Measurements from ENCODE around the gene KLF6.

The KLF6 gene

DNA sequence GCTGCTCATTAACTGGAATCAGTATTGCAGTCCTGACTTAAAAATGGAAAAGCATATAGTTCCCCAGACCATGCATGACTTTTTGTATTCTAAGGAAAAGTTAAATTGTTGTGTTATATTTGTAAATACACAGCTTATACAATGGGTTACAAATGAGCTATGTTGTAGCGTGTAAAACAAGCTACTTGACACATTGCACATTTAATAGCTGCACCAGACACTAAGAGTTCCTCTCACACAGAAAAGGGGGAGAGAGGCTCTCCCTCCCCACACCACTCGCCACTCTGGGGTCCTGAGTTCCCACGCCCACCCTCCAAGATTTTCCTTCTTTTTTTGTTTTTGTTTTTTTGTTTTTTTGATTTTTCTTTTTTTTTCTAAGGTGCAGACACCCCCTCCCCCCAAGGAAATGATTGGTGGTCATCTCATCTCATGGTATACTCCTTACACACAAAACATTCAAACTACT lies 6.3 kb downstream of the KLF6 start:
- TF ChIP-seq EZH2phosphoT487 (conservative IDR thresholded peaks at IDR 0.05; ENCODE audit: low read length): no peak
- TF ChIP-seq, protein P1, sequence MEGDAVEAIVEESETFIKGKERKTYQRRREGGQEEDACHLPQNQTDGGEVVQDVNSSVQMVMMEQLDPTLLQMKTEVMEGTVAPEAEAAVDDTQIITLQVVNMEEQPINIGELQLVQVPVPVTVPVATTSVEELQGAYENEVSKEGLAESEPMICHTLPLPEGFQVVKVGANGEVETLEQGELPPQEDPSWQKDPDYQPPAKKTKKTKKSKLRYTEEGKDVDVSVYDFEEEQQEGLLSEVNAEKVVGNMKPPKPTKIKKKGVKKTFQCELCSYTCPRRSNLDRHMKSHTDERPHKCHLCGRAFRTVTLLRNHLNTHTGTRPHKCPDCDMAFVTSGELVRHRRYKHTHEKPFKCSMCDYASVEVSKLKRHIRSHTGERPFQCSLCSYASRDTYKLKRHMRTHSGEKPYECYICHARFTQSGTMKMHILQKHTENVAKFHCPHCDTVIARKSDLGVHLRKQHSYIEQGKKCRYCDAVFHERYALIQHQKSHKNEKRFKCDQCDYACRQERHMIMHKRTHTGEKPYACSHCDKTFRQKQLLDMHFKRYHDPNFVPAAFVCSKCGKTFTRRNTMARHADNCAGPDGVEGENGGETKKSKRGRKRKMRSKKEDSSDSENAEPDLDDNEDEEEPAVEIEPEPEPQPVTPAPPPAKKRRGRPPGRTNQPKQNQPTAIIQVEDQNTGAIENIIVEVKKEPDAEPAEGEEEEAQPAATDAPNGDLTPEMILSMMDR (IDR thresholded peaks at IDR 0.05; ENCODE audit: insufficient read depth, low read length, poor library complexity, severe bottlenecking): no peak
- Histone ChIP-seq H3K79me2 (ENCODE audit: insufficient read depth, low read length) (peaks cover 18% of the 10 kb centered on the region), H3K4me2 (ENCODE audit: low read depth, low read length, poor library complexity, severe bottlenecking) (no peak overlapping the region), H3K27me3 (ENCODE audit: low read length) (no peaks in the 10 kb centered on the region), H3K9me3 (ENCODE audit: insufficient read depth, low read length) (no peaks in the 10 kb centered on the region), H3K4me3 (ENCODE audit: insufficient read depth, low read length, poor library complexity, severe bottlenecking) (no peak overlapping the region), H3K27ac (ENCODE audit: low read depth, low read length) (no peak overlapping the region), H3K9me2 (replicated peaks; ENCODE audit: insufficient read depth, low read length) (no peaks in the 10 kb centered on the region), H3K36me3 (ENCODE audit: low read length) (peaks cover 13% of the 10 kb centered on the region; the same call in 1 of the 2 replicates), H3K9ac (ENCODE audit: low read length) (no peak overlapping the region), H2AFZ (ENCODE audit: low read depth, low read length, severe bottlenecking) (no peak overlapping the region), H4K20me1 (ENCODE audit: low read depth, low read length) (0 out of 2 replicates have a peak, but pooled peaks cover 6% of the 10 kb centered on the region), H3F3A (ENCODE audit: insufficient read depth) (peaks cover 10% of the 10 kb centered on the region; the same call in 1 of the 2 replicates)

DNA sequence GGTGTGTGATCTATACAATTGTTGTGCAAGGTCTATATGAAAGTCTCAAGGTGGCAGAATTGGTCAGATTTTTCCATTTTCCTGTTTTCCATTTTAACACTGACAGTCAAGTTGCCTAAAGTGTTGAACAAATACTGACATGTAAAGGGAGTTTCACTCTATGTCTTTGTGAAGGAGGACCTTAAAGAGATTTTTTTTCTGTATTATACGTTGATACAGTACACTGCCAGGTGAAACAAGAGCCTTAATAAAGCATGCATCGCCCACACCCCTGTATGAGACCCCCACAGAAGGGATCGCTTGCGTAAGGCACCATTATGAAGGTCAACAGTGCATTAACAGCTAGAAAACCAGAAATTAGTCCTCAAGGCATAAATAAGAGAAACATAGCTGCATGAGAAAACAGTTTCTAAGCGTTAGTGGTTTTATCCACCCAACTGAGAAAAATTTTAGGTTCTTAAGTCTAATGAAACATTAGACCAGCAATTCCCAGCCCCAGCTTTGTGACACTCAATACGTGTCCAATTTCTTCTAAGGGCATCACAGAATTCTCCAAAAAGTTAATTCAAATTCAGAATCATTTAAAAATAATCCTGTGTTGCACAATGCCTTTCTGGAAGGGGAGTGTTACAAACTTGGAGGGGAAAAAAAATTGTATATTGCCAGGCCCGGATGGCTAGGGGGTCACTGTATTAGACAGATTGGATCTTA lies 6.9 kb downstream of the KLF6 start:
- Histone ChIP-seq H3K9ac (ENCODE audit: low read length) (no peak overlapping the region), H4K20me1 (ENCODE audit: low read depth, low read length) (0 out of 2 replicates have a peak, but pooled peaks cover 6% of the 10 kb centered on the region), H3K9me2 (replicated peaks; ENCODE audit: insufficient read depth, low read length) (no peaks in the 10 kb centered on the region), H3F3A (ENCODE audit: insufficient read depth) (peaks cover 10% of the 10 kb centered on the region; the same call in 1 of the 2 replicates), H3K27ac (ENCODE audit: low read depth, low read length) (no peak overlapping the region), H3K79me2 (ENCODE audit: insufficient read depth, low read length) (peaks cover 12% of the 10 kb centered on the region), H3K27me3 (ENCODE audit: low read length) (no peaks in the 10 kb centered on the region), H3K9me3 (ENCODE audit: insufficient read depth, low read length) (no peaks in the 10 kb centered on the region), H3K36me3 (ENCODE audit: low read length) (peaks cover 13% of the 10 kb centered on the region; the same call in 1 of the 2 replicates), H2AFZ (ENCODE audit: low read depth, low read length, severe bottlenecking) (no peak overlapping the region), H3K4me3 (ENCODE audit: insufficient read depth, low read length, poor library complexity, severe bottlenecking) (no peak overlapping the region), H3K4me2 (ENCODE audit: low read depth, low read length, poor library complexity, severe bottlenecking) (no peak overlapping the region)
- TF ChIP-seq, protein P1 (IDR thresholded peaks at IDR 0.05; ENCODE audit: insufficient read depth, low read length, poor library complexity, severe bottlenecking): no peak
- no peak for TF ChIP-seq EZH2phosphoT487 (conservative IDR thresholded peaks at IDR 0.05; ENCODE audit: low read length)

DNA sequence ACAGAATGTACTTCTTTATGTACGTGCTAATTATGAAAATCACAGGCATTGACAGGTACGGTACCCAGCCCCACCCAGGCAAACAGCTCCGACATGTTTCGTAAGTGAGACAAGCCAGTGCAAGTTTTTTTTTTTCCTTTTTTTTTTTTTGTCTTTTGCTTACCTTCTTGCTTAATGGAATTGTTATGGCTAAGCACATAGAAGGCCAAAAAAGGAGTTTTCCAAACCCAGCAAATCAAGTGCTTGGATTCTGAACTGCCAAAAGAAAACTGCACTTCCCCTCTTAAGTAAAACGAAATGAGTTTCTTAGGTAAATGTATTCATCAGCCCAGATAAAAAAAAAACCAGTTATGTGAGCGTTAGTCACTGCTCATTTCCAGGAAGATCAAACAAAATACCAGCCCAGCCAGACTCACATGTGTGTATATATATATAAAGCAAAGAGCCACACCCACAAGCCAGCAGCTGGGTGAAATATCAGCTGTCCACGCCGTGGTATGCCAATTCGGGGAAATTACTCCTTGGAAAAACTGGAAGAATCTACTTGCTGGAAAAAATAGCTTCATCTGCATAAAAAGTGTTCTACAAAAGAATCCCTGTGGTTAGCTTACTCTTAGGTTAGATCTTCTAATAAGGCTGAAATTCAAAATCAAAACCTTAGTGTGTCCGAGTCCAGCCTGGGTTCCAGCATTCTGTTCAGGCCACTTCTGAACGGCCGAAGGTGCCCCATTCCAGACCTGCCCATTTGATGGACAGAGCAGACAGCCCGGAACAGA lies 8.0 kb downstream of the KLF6 start:
- peaks cover 13% of the 10 kb centered on the region; the same call in 1 of the 2 replicates for H3K36me3 ChIP-seq (ENCODE audit: low read length)
- TF ChIP-seq, protein P1 (IDR thresholded peaks at IDR 0.05; ENCODE audit: insufficient read depth, low read length, poor library complexity, severe bottlenecking): no peak
- TF ChIP-seq EZH2phosphoT487 (conservative IDR thresholded peaks at IDR 0.05; ENCODE audit: low read length): no peak
- peaks cover 4% of the 10 kb centered on the region; the same call in 1 of the 2 replicates for H3F3A ChIP-seq (ENCODE audit: insufficient read depth)
- no peaks in the 10 kb centered on the region for H3K27me3 ChIP-seq (ENCODE audit: low read length)
- H3K79me2 ChIP-seq (ENCODE audit: insufficient read depth, low read length): peaks cover 2% of the 10 kb centered on the region; the same call in 1 of the 2 replicates
- no peaks in the 10 kb centered on the region for H3K9me2 ChIP-seq (replicated peaks; ENCODE audit: insufficient read depth, low read length)
- no peak overlapping the region for H2AFZ ChIP-seq (ENCODE audit: low read depth, low read length, severe bottlenecking)
- no peak overlapping the region for H3K9ac ChIP-seq (ENCODE audit: low read length)
- H3K27ac ChIP-seq (ENCODE audit: low read depth, low read length): no peak overlapping the region
- no peaks in the 10 kb centered on the region for H3K9me3 ChIP-seq (ENCODE audit: insufficient read depth, low read length)
- 0 out of 2 replicates have a peak, but pooled peaks cover 6% of the 10 kb centered on the region for H4K20me1 ChIP-seq (ENCODE audit: low read depth, low read length)
- H3K4me2 ChIP-seq (ENCODE audit: low read depth, low read length, poor library complexity, severe bottlenecking): no peak overlapping the region
- H3K4me3 ChIP-seq (ENCODE audit: insufficient read depth, low read length, poor library complexity, severe bottlenecking): no peak overlapping the region
